Lung (tissue), 12 donors: ENCODE results near the gene CNTNAP5. TPM values are rescaled to one million over a fixed set of nuclear protein-coding genes. Genes with fewer than 3 reads are reported as not detected.

Experiments
- ATAC-seq: fragments of 200-7000 bp; cut with Tn5 transposase; one replicate; pipeline ENCODE4 v1.9.1; 2020; ENCODE audit warnings: moderate number of reproducible peaks; ENCODE audit not compliant: insufficient read depth, low FRiP score
- DNase-seq, 3 donors: peaks; one replicate each; pipeline ENCODE4 v3.0.0-alpha.2; 2013 to 2017
- H3K27ac ChIP-seq, 2 donors: one replicate each; pipeline ENCODE4 v1.5.1; 2013; ENCODE audit warnings: mild to moderate bottlenecking in 2 of 2, moderate library complexity in 2 of 2, control low read depth in 1 of 2, inconsistent platforms in 1 of 2, low read depth in 1 of 2, low read length in 1 of 2
- H3K27me3 ChIP-seq, 3 donors: one replicate each; pipeline ENCODE4 v1.5.1; 2013; ENCODE audit warnings: low read length in 2 of 3; ENCODE audit not compliant: control insufficient read depth in 3 of 3, insufficient read depth in 3 of 3
- H3K36me3 ChIP-seq, 4 donors: one replicate each; pipeline ENCODE4 v1.5.1; 2013; ENCODE audit warnings: low read length in 4 of 4, mild to moderate bottlenecking in 1 of 4, moderate library complexity in 1 of 4; ENCODE audit not compliant: control insufficient read depth in 4 of 4, insufficient read depth in 4 of 4
- H3K4me1 ChIP-seq, 5 donors: one replicate each; pipeline ENCODE4 v1.5.1; 2013; ENCODE audit warnings: low read length in 5 of 5, mild to moderate bottlenecking in 2 of 5, moderate library complexity in 1 of 5; ENCODE audit not compliant: control insufficient read depth in 5 of 5, insufficient read depth in 5 of 5
- H3K4me3 ChIP-seq: one replicate; pipeline ENCODE4 v1.5.1; 2013; ENCODE audit warnings: mild to moderate bottlenecking, control low read depth, moderate library complexity
- H3K9ac ChIP-seq, 2 donors: one replicate each; pipeline ENCODE4 v1.5.1; 2013; ENCODE audit warnings: low read length in 2 of 2, control low read depth in 1 of 2; ENCODE audit not compliant: insufficient read depth in 1 of 2
- H3K9me3 ChIP-seq, 4 donors: one replicate each; pipeline ENCODE4 v1.5.1; 2013; ENCODE audit warnings: low read length in 3 of 4, mild to moderate bottlenecking in 1 of 4, moderate library complexity in 1 of 4; ENCODE audit not compliant: control insufficient read depth in 4 of 4, insufficient read depth in 3 of 4
- WGBS, 2 donors: extraction: QIAGEN DNeasy Blood & Tissue Kit; methylation state at CpG; one replicate each; pipeline ENCODE4 v1.1.7; 2013; 5-methylcytosine and 5-hydroxymethylcytosine counted together
- polyA plus RNA-seq, 2 donors: library from polyadenylated mRNA; stranded (reverse); fragments of 200-250 nt; gene quantifications; one replicate each; pipeline ENCODE4 v1.2.1, GENCODE V29; 2013
- total RNA-seq, 2 donors: library from RNA; depleted of rRNA in 1 of 2; stranded (reverse); fragments of >200 nt in 1 of 2; gene quantifications; one replicate each; pipeline ENCODE4 v1.2.1, GENCODE V29; 2014 to 2021
- TF ChIP-seq, protein P1 (sequence below): IDR thresholded peaks from 2 replicates; pipeline ENCODE4 v1.5.1; 2012; ENCODE audit warnings: mild to moderate bottlenecking; ENCODE audit errors: control extremely low read depth, extremely low read depth
- donor health status: control.
- donor health status: control.
- donor health status: Bipolar disorder and iron deficiency.
- donor health status: healthy.
- donor health status: DM: yes; HTN: yes; CAD: no.

The CNTNAP5 gene
- total and polyA plus RNA-seq, 4 donors: 0.03 to 0.06 TPM; not detected in 2

DNA sequence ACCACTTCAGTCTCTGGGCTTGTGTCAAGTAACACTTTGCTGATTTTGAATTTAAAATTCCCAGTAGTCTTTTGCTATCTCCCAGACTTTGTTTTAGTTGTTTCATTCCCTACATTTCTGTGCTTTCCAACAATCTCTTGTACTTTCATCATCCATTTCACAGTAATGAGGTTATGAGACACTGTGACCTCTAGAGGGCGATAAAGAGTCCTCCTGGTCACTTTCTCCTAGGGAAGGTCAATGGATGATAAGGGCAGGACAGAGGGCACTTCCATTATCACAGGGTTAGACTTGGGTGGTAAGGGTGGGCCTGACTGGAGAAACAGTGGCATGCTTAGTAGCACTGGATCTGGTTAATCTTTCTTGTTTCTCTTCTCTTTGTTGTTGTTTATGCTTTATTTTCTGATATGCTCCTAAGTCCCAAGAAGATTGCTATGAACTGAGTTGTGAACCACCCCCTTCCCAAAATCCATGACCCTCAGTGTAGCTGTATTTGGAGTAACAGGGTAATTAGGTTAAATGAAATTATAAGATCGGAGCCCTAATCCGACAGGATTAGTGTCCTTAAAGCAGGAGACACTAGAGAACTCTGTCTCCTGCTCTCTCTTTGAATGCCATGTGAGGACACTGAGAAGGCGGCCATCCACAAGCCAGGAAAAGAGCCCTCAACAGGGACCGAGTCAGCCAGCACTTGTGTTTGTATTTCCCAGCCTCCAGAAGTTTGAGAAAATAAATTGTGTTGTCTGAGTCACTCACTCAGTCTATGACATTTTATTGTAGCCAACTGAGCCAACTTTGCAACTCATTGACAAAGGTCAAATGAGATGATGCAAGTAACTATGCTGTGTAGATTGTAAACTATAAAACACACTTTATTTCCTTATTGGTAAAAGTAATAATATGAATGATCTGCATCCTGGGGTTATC, 779.2 kb downstream of the CNTNAP5 start:
- H3K9ac ChIP-seq: no peak overlapping the region
- H3K27ac ChIP-seq: no peak overlapping the region
- TF ChIP-seq, protein P1, sequence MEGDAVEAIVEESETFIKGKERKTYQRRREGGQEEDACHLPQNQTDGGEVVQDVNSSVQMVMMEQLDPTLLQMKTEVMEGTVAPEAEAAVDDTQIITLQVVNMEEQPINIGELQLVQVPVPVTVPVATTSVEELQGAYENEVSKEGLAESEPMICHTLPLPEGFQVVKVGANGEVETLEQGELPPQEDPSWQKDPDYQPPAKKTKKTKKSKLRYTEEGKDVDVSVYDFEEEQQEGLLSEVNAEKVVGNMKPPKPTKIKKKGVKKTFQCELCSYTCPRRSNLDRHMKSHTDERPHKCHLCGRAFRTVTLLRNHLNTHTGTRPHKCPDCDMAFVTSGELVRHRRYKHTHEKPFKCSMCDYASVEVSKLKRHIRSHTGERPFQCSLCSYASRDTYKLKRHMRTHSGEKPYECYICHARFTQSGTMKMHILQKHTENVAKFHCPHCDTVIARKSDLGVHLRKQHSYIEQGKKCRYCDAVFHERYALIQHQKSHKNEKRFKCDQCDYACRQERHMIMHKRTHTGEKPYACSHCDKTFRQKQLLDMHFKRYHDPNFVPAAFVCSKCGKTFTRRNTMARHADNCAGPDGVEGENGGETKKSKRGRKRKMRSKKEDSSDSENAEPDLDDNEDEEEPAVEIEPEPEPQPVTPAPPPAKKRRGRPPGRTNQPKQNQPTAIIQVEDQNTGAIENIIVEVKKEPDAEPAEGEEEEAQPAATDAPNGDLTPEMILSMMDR: no peak
- H3K36me3 ChIP-seq: no peaks in the 10 kb centered on the region
- H3K4me1 ChIP-seq: peaks cover 0 to 3% (median 0%) of the 10 kb centered on the region in 5 donors
- ATAC-seq (no peak), DNase-seq (peak in 2 of 3 donors; percentile 25 to 36)
- H3K27me3 ChIP-seq: no peaks in the 10 kb centered on the region
- 52 to 53% methylated on average over 5 of the region's 5 CpGs for WGBS, 2 donors
- no peaks in the 10 kb centered on the region for H3K9me3 ChIP-seq
- no peak overlapping the region for H3K4me3 ChIP-seq

DNA sequence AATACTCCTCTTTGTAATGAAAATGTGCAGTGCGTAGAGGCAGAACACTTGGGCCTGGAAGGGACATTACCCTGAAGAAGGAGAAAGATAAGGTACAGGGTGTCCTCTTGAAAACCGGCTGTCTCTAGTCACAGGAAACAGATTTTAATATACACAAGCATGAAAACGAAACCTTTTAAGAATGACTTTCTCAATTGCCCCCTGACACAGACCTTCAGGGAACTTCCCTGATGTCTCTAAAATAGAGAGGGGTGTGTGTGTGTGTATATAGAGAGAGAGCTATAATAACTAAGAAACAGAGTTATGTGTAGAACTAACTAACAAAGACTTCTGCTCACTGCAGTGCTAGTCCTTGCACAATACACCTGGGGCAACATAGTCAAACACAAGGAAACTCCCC, 780.0 kb downstream of the CNTNAP5 start:
- Histone ChIP-seq H3K4me3 (no peak overlapping the region), H3K9ac (no peak overlapping the region), H3K9me3 (no peaks in the 10 kb centered on the region), H3K27ac (no peak overlapping the region), H3K4me1 (peaks cover 0 to 3% (median 0%) of the 10 kb centered on the region in 5 donors), H3K27me3 (no peaks in the 10 kb centered on the region), H3K36me3 (no peaks in the 10 kb centered on the region)
- DNase-seq: no peak
- TF ChIP-seq, protein P1: no peak
- WGBS, 2 donors: 56 to 64% methylated on average over 3 of the region's 3 CpGs
- no peak for ATAC-seq

DNA sequence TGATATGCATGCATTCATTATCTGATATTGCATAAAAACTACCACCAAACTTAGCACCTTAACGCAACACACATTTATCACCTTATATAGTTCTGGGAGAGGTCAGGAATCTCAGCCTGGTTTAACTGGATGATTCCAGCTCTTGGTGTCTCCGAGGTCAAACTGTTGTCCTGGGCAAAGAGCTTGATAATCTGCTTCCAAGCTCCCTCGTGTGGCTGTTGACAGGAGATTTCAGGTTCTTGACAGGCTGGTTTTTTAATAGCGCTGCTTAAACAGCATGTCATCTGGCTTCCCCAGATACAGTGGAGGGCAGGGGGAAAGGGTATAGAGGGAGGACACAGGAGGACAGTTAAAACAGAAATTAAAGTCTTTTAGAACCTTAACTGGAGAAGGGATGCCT, 785.0 kb downstream of the CNTNAP5 start:
- no peak overlapping the region for H3K4me3 ChIP-seq
- ATAC-seq (no peak), DNase-seq (peak in 2 of 3 donors; percentile 29 to 56)
- TF ChIP-seq, protein P1: no peak
- no peak overlapping the region for H3K9ac ChIP-seq
- peaks cover 0 to 3% (median 0%) of the 10 kb centered on the region in 5 donors for H3K4me1 ChIP-seq
- H3K27me3 ChIP-seq: no peaks in the 10 kb centered on the region
- no peak overlapping the region for H3K27ac ChIP-seq
- H3K9me3 ChIP-seq: no peaks in the 10 kb centered on the region
- H3K36me3 ChIP-seq: no peaks in the 10 kb centered on the region
- 38 to 39% methylated on average over 4 of the region's 4 CpGs for WGBS, 2 donors
